HFFc6 (cell line): Measurements from ENCODE around the gene CCDC51. TPM values are rescaled to one million over a fixed set of nuclear protein-coding genes. Genes with fewer than 3 reads are reported as not detected.
A peak's percentile ranks its signal among the peaks of the same experiment; 100 is the strongest.

Source experiments
- DNase-seq: peaks from one replicate; pipeline ENCODE4 v3.0.0-alpha.2; 2018
- H3K27ac Mint-ChIP-seq: 2 replicates; pipeline ENCODE4 v1.8.0; 2020; ENCODE audit warnings: mild to moderate bottlenecking, mixed read lengths
- H3K27me3 Mint-ChIP-seq: 2 replicates; pipeline ENCODE4 v1.8.0; 2021; ENCODE audit warnings: mild to moderate bottlenecking, moderate library complexity, mixed read lengths; ENCODE audit not compliant: insufficient read depth
- H3K36me3 Mint-ChIP-seq: 2 replicates; pipeline ENCODE4 v1.8.0; 2021; ENCODE audit warnings: low read depth, mixed read lengths
- H3K4me1 Mint-ChIP-seq: 2 replicates; pipeline ENCODE4 v1.8.0; 2020; ENCODE audit warnings: low read depth, mixed read lengths
- H3K4me3 Mint-ChIP-seq: 2 replicates; pipeline ENCODE4 v1.8.0; 2020; ENCODE audit warnings: mild to moderate bottlenecking, moderate library complexity, mixed read lengths
- H3K9me3 Mint-ChIP-seq: 2 replicates; pipeline ENCODE4 v1.8.0; 2020; ENCODE audit warnings: mild to moderate bottlenecking, mixed read lengths
- total RNA-seq, 6 experiments: library from RNA; stranded (reverse); fragmentation: NEBNext Ultra II Directional; extraction: Animal tissue kit (Norgen Biotek cat#: 25700); gene quantifications; 2 replicates in 1 of 6; 3 replicates in 5 of 6; pipeline ENCODE4 v1.2.3, GENCODE V29; 2021
- TF ChIP-seq, protein P1 (sequence below): fragments of 200-600 bp; sonication (generic); IDR thresholded peaks from 2 replicates; pipeline ENCODE4 v1.5.0; 2021; ENCODE audit warnings: antibody characterized with exemption, mild to moderate bottlenecking

The CCDC51 gene
- total RNA-seq, 6 experiments from 2014 or later = 10.1 to 15.3 (median 12.5) TPM

DNA sequence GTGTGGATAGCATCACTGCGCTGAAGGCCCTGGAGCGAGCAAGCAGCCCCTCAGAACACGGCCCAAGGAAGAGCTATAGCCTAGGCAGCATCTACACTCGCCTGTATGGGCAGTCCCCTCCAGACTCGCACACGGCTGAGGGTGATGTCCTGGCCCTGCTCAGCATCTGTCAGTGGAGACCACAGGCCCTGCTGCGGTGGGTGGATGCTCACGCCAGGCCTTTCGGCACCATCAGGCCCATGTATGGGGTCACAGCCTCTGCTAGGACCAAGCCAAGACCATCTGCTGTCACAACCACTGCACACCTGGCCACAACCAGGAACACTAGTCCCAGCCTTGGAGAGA lies 27.2 kb upstream of the CCDC51 start:
- peak overlapping the region; percentile 100 for H3K27ac Mint-ChIP-seq
- peak overlapping the region; percentile 87 for H3K4me3 Mint-ChIP-seq
- peaks cover 53% of the 10 kb centered on the region for H3K4me1 Mint-ChIP-seq

DNA sequence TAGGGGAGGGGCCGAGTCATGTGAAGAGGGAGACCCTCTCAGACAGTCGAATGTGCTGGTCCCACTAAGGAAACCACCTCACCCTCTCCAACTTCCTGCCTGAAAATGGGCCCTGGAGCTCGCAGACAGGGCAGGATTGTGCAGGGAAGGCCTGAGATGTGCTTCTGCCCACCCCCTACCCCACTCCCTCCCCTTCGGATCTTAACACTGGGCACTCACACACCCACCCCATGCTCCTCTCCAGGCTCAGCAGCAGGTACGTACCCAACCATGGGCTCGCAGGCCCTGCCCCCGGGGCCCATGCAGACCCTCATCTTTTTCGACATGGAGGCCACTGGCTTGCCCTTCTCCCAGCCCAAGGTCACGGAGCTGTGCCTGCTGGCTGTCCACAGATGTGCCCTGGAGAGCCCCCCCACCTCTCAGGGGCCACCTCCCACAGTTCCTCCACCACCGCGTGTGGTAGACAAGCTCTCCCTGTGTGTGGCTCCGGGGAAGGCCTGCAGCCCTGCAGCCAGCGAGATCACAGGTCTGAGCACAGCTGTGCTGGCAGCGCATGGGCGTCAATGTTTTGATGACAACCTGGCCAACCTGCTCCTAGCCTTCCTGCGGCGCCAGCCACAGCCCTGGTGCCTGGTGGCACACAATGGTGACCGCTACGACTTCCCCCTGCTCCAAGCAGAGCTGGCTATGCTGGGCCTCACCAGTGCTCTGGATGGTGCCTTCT lies 26.6 kb upstream of the CCDC51 start:
- no peak for DNase-seq
- Mint-ChIP-seq H3K27me3 (peaks cover 3% of the 10 kb centered on the region), H3K9me3 (no peaks in the 10 kb centered on the region), H3K36me3 (peaks cover 19% of the 10 kb centered on the region), H3K27ac (peak overlapping the region; percentile 100), H3K4me1 (peaks cover 53% of the 10 kb centered on the region), H3K4me3 (peak overlapping the region; percentile 87)
- TF ChIP-seq, protein P1, sequence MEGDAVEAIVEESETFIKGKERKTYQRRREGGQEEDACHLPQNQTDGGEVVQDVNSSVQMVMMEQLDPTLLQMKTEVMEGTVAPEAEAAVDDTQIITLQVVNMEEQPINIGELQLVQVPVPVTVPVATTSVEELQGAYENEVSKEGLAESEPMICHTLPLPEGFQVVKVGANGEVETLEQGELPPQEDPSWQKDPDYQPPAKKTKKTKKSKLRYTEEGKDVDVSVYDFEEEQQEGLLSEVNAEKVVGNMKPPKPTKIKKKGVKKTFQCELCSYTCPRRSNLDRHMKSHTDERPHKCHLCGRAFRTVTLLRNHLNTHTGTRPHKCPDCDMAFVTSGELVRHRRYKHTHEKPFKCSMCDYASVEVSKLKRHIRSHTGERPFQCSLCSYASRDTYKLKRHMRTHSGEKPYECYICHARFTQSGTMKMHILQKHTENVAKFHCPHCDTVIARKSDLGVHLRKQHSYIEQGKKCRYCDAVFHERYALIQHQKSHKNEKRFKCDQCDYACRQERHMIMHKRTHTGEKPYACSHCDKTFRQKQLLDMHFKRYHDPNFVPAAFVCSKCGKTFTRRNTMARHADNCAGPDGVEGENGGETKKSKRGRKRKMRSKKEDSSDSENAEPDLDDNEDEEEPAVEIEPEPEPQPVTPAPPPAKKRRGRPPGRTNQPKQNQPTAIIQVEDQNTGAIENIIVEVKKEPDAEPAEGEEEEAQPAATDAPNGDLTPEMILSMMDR = no peak

More for the DNA sequence above, 27.2 kb upstream of the CCDC51 start:
- Mint-ChIP-seq H3K9me3 (no peaks in the 10 kb centered on the region), H3K36me3 (peaks cover 19% of the 10 kb centered on the region), H3K27me3 (peaks cover 3% of the 10 kb centered on the region)
- TF ChIP-seq, protein P1 = no peak
- no peak for DNase-seq

DNA sequence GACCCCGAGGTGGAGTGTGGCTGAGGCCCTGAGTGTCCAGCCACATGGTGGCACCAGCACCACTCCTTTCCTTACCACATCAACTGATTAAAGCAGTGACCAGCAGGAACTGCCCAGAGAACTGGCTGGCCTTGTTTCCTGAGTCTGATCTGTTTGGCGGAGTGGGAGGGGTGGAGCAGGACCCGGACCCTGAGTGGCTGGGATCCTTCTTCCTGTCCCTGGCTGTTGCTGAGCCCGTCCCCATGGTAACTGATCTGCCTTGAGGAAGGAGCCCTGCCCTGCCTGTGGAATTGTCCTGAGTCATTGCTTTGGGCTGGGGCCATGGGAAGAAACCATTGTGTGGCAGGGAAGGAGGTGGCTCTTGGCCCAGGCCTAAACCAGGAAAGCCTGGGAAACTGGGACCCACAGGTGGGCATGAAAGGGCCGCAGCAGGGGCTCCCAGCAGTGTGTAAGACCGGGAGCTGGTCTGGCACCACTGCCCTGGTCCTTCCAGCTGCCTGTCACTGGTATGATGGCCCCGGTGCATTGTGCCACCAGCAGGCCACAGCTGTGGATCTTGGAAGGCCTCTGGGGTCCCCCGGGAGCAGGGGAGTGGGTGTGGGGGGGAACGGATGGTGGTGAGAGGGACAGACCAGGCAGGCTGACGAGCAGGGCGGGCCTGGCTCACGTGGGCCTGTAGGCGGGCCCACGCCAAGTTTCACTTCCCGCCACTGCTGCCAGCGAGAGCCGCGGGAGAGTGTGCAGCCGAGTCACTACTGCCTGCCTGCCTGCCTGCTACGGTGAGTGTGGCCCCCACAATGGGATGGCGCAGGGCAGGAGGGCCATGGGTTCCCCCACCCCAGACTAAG lies 25.8 kb upstream of the CCDC51 start:
- TF ChIP-seq, protein P1 = peak; percentile 82
- H3K9me3 Mint-ChIP-seq = no peaks in the 10 kb centered on the region
- H3K36me3 Mint-ChIP-seq = peaks cover 19% of the 10 kb centered on the region
- peaks cover 3% of the 10 kb centered on the region for H3K27me3 Mint-ChIP-seq
- DNase-seq = peak; percentile 100
- peak overlapping the region; percentile 87 for H3K4me3 Mint-ChIP-seq
- peak overlapping the region; percentile 100 for H3K27ac Mint-ChIP-seq
- peaks cover 53% of the 10 kb centered on the region for H3K4me1 Mint-ChIP-seq

DNA sequence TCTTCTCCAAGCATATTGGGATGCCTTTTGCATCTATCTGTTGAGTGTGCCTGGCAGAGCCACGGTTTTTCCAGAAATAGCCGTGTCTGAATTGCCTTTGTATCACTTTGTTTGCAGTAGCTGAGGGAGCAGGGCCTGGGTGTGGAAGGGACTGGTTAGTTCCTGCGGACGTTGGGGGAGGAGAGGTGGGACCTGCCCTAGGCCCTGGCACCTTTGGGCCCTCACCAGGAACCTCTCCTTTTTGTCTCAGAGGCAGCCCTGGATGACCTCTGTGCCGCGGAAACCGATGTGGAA lies 25.3 kb upstream of the CCDC51 start:
- peaks cover 3% of the 10 kb centered on the region for H3K27me3 Mint-ChIP-seq
- no peak for DNase-seq
- TF ChIP-seq, protein P1 = no peak
- H3K4me1 Mint-ChIP-seq = peaks cover 53% of the 10 kb centered on the region
- peaks cover 19% of the 10 kb centered on the region for H3K36me3 Mint-ChIP-seq
- H3K4me3 Mint-ChIP-seq = peak overlapping the region; percentile 52
- peak overlapping the region; percentile 100 for H3K27ac Mint-ChIP-seq
- no peaks in the 10 kb centered on the region for H3K9me3 Mint-ChIP-seq

DNA sequence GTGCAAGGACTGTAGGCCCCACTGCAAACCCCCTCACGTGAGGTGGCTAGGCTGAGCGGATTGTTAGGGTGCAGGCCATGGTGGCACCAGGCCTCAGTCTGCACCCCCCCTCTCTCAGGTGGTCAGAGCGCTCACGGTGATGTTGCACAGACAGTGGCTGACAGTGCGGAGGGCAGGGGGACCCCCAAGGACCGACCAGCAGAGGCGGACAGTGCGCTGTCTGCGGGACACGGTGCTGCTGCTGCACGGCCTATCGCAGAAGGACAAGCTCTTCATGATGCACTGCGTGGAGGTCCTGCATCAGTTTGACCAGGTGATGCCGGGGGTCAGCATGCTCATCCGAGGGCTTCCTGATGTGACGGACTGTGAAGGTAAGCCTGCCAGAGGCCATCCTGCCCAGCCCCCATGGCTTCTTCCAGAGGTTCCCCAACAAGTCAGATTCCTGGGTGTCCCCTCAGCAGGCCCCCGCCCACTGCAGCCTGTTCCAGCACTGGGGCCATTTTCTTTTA lies 24.8 kb upstream of the CCDC51 start:
- Mint-ChIP-seq H3K4me3 (no peak overlapping the region), H3K4me1 (peaks cover 49% of the 10 kb centered on the region), H3K9me3 (no peaks in the 10 kb centered on the region), H3K27ac (peak overlapping the region; percentile 100), H3K36me3 (peaks cover 19% of the 10 kb centered on the region), H3K27me3 (peaks cover 3% of the 10 kb centered on the region)
- TF ChIP-seq, protein P1 = no peak
- DNase-seq = no peak
